NCI-H1105 treated with DMSO at 0.1 percent for 48 hours (cell line): ENCODE data around the gene INPP4A.
"Not testable (repeated sequence)": the region's sequence is repeated elsewhere in the genome, so short reads cannot be mapped to it uniquely, and the experiment has no call there.

ENCODE experiments used
- DNase-seq: peaks from one replicate; lab custom pipeline; 2025; lab: John Stamatoyannopoulos, UW

INPP4A gene

DNA sequence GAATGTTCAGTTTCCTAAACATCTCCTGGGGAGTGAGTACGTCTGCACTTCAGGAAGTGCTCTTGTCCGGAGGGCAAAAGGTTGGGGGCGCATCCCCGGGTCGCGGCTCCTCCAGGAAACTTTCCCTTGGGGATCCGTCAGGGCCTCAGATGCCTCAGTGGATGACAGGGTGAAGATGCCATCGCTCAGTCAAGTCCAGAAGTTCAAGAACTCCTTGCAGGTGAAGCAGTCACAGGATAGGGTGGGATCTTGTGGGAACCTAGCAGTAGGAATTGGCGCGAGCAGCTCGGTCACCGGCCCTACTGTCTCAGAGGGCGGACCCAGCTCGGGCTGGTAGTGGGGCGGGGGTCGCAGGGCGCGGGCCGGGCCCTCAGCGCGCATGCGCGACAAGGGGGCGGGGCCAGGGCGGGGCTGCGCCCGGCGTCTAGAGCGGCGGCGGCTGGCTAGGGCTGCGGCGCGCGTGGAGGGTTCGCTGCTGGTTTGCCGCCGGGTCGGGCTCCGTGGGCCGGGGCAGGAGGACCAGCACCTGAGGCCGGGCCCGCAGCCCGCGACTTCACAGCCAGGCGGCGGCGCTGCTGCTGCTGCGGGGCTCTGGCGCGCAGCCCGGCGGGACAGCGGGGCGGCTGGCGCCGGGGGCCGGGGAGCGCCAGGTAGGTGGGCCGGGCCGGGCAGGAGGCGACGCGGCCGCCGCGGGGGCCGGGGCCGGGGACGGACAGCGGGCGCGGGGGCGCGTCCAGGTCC is at the start of gene INPP4A:
TSS of gene INPP4A (plus strand) at position 423 of the 741 bp plus-strand sequence. CDS start 75,191 bp downstream, outside the sequence.
- peak; percentile 58 for DNase-seq

DNA sequence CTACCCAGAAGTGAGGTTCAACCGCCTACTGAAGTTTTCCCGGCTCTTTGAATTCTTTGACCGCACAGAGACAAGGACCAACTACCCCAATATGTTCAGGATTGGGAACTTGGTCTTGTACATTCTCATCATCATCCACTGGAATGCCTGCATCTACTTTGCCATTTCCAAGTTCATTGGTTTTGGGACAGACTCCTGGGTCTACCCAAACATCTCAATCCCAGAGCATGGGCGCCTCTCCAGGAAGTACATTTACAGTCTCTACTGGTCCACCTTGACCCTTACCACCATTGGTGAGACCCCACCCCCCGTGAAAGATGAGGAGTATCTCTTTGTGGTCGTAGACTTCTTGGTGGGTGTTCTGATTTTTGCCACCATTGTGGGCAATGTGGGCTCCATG is 48.7 kb upstream of the INPP4A start:
- DNase-seq: no peak

DNA sequence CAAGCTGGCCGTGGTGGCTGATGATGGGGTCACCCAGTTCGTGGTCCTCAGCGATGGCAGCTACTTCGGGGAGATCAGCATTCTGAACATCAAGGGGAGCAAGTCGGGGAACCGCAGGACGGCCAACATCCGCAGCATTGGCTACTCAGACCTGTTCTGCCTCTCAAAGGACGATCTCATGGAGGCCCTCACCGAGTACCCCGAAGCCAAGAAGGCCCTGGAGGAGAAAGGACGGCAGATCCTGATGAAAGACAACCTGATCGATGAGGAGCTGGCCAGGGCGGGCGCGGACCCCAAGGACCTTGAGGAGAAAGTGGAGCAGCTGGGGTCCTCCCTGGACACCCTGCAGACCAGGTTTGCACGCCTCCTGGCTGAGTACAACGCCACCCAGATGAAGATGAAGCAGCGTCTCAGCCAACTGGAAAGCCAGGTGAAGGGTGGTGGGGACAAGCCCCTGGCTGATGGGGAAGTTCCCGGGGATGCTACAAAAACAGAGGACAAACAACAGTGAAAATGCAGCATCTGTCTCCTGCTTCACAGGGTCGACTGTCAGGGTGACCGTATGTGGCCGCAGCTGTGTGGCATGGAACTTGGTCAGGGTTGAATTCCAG is 47.8 kb upstream of the INPP4A start:
- no peak for DNase-seq

GRCh38 chr2:98399140-98399539 is 45.5 kb upstream of the INPP4A start:
- DNase-seq: no peak

DNA sequence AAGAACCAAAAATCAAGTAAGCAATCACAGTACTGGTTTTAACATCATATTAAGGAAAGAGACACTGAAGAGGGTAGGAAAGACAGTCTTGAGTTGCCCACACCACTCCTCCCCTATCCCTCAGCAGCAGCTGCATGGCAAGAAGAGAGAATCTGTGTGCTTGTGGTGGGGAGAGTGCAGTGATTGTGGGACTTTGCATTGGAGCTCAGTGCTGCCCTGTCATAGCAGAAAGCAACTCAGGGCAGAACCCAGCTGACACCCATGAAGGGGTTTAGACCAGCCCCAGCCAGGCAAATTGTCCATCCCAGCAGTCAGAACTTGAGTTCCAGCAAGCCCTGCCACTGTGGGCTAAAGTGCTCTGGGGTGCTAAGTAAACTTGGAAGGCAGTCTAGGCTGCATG is 40.8 kb upstream of the INPP4A start:
- no peak for DNase-seq

- DNase-seq: no peak
These were observed 40.0 kb upstream of the INPP4A start for GRCh38 chr2:98404556-98405250.

- DNase-seq: no peak
These were observed 39.4 kb upstream of the INPP4A start for GRCh38 chr2:98405301-98405700.

- DNase-seq: no peak
These were observed 36.5 kb upstream of the INPP4A start for GRCh38 chr2:98408155-98408554.

DNA sequence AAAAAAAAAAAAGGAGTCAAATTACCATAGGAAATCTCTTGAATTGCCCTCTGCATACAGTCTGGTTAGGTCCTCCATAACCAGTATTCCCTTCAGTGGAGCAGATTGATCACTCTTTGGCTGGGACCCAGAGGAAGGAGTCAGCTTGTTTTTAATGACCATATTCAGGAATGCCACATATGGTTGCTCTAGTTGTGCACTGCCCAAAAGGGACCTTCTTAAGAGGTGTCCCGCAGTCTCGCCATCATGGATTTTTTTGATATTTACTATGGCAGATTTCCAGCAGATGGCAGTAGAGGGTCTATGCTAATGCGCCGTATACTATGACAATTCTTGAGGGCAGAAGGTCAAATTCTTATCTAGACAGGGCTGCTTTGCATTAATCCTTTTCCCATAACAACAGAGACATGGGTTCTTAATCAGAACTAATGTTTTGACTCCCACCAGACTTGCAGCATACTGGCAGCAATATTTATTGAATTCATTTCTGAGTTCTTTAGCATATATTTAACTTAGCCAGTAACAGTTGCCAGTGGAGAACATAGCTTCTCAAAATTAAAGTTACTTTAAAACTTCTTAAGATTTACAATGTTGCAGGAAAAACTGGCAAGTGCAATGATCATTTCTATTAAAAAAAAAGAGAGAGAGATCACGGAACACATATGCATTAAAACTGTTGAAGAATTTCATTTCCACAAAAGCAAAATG is 31.8 kb upstream of the INPP4A start:
- peak; percentile 54 for DNase-seq

- not testable (repeated sequence) for DNase-seq
These were observed 30.4 kb upstream of the INPP4A start for GRCh38 chr2:98414246-98414645.

DNA sequence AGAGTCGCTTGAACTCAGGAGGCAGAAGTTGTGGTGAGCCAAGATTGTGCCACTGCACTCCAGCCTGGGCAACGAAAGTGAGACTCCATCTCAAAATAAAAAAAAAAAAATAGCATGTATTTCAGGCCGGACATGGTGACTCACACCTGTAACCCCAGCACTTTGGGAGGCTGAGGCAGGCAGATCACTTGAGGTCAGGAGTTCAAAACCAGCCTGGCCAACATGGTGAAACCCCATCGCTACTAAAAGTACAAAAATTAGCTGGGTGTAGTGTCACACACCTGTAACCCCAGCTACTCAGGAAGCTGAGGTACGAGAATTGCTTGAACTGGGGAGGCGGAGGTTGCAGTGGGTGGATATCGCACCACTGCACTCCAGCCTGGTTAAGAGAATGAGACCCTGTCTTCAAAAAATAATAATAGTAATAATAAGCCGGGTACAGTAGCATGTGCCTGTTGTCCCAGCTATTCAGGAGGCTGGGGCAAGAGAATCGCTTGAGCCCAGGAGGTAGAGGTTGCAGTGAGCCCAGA is 28.9 kb upstream of the INPP4A start:
- not testable (repeated sequence) for DNase-seq

- DNase-seq: no peak
These were observed 28.1 kb upstream of the INPP4A start for GRCh38 chr2:98416383-98417159.

DNA sequence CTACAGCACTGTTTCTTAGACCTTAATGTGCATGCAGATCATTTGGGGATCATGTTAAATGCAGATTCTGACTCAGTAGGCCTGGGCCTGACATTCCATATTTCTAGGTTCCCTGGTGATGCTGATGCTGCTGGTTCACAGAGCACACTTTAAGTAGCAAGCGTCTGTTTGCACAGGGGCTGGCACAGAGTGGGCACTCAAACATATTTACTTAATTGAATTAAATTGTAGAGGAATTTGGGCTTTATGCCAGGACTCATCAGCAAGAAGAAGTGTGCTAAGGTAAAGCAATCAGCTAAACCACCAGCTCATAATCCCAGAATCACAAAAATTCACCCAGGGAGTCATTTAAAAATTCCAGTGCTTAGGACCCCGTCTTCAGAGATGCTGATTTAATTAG is 25.1 kb upstream of the INPP4A start:
- DNase-seq: no peak

DNA sequence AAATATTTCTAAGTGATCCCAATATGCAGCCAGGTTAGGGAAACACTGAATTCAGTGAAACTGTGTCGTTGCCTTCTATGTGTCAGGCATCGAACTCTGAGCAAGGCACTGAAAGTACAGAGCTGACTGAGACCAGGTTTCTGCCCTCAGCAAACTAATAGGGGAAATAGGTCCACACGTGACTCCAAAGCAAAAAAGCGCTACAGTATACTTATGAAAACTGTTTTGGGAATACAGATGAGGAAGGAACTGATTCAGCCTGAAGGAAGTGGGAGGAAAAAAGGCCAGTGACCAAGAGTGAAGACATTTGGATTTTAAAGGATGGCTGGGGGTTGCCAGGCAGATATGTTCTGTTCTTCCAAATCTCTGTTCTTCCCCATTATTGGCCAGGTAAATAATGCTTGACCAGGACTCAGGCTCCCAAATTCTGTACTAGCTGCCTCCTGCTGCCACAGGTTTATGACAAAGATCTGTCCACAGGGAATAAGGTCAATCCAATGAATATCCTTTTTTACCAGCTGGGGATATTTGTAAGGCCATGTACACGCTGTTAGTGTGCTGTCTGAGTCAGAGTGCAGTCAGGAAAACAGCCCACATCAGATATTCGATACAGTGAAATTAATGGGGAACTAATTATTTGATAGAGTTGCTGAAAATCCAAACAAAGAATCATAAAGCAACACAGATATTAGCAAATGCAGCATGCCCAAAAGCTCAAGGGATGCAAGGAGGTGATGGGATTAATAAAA is 24.5 kb upstream of the INPP4A start:
- no peak for DNase-seq

DNA sequence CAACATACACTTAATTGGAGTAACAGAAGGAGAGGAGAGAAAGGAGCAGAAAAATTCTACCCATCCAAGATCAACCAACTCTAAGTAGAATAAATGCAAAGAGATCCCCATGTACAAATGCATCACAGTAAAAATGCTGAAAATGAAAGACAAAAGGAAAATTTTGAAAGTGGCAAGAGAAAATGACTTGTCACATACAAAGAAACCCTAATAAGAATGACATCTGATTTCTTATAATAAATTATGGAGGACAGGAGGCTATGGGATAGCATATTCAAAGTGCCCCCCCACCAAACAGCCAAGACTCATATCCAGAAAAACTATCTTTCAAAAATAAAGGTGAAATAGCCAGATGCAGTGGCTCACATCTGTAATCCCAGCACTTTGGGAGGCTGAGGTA is 22.2 kb upstream of the INPP4A start:
- no peak for DNase-seq

DNA sequence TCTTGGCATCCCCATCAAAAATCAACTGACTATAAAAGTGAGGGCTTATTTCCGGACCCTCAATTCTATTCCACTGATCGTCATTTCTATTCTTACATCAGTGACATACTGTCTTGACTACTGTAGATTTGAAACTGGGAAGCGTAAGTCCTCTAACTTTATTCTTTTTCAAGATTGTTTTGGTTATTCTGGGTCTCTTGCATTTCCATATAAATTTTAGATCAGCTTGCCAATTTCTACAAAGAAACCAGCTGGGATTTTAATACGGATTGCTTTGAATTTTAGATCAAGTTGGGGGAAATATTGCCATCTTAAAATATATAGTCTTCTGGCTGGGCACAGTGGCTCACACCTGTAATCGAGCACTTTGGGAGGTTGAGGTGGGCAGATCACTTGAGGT is 17.9 kb upstream of the INPP4A start:
- no peak for DNase-seq

DNA sequence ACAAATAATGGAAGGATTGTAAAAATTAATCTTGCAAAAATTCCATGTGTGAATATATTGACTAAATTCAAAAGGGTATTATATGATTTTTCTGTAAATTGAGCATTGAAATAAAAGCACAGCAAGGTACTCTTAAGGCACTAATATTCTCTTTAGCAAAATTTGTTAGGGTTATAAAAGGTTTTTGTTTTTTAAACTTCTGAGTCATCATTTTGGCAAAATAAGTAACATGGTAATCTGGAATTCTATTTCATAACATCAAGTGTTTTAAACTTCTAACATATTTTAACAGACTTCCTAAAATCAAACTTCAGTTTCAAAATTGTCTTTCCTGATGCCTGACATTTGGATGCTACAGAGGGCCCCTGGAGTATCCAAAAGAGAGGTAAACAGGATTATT is 12.5 kb upstream of the INPP4A start:
- no peak for DNase-seq

DNA sequence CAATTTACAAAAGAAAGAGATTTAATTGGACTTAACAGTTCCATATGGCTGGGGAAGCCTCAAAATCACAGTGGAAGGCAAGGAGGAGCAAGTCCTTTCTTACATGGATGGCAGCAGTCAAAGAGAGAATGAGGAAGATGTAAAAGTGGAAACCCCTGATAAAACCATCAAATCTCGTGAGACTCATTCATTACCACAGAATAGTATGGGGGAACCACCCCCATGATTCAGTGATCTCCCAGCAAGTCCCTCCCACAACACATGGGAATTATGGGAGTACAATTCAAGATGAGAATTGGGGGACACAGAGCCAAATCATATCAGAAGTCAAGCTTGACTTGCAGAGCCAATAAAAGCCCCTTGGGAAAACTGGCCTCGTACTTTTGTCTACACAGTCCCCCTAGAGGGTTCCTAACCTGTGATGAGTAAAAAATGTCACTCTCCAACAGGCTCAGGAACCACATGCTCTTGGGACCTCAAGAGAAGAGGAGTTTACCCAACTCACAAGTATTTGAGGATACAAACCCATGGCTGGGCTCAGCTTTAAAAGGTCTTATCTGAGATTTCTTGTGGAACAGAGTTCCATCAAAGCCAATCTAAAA is 11.2 kb upstream of the INPP4A start:
- no peak for DNase-seq

DNA sequence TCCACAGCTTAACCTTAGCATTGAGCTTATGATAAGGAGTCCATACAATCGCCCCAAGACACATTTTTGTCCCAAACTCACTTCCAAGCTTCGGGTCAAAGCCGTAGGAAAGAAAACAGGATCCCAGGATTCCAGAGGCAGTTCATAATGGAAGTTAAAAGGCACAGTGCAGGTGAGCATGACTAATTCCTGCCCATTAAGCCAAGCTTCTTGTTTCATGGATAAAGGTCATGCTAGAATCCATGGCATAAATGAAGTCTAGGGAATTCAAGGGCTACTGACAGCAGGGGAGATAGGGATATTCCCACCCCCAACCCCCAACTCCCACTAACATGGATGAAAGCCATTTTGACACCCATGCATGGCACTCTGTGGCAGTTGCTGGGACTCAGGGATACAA is 10.2 kb upstream of the INPP4A start:
- DNase-seq: no peak

- not testable (repeated sequence) for DNase-seq
These were observed 9.0 kb upstream of the INPP4A start for GRCh38 chr2:98435670-98436069.
